ENCODE results near the gene TEN1. TPM values are rescaled to one million over a fixed set of nuclear protein-coding genes. Genes with fewer than 3 reads are reported as not detected.
"Not testable (repeated sequence)": the region's sequence is repeated elsewhere in the genome, so short reads cannot be mapped to it uniquely, and the experiment has no call there.

Gene TEN1
- total RNA-seq, 1 donor from 2014 or later, result 22.2 TPM

DNA sequence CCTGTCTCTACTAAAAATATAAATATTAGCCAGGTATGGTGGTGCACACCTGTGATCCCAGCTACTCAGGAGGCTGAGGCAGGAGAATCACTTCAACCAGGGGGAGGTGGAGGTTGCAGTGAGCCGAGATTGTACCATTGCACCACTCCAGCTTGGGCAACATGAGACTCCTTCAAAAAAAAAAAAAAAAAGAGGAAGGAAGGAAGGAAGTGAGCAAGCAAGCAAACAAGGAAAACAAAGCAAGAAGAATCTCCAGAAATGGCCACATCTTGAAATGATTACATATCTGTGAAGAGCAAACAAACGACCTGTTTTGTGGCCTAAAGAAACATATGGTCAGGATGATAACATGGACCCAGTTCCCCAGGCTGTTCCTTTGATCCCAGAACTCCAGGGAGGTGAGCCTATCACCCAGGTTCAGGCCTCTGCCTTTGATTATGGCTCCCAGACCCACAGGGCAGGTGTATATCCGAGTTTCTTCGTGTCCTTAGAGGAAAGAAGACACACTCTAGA lies 9.0 kb upstream of the TEN1 start:
- H3K27ac Mint-ChIP-seq (ENCODE audit: unreplicated experiment), result no peak overlapping the region

GRCh38 chr17:75970626-75971025 lies 8.4 kb upstream of the TEN1 start:
- Mint-ChIP-seq H3K4me1 (ENCODE audit: low read depth) (peaks cover 15% of the 10 kb centered on the region), H3K27ac (ENCODE audit: unreplicated experiment) (no peak overlapping the region), H3K36me3 (ENCODE audit: low read depth) (peaks cover 20% of the 10 kb centered on the region), H3K9me3 (ENCODE audit: low read depth) (no peaks in the 10 kb centered on the region), H3K4me3 (ENCODE audit: unreplicated experiment) (no peak overlapping the region), H3K27me3 (ENCODE audit: low read depth) (no peaks in the 10 kb centered on the region)
- TF ChIP-seq, protein P1, sequence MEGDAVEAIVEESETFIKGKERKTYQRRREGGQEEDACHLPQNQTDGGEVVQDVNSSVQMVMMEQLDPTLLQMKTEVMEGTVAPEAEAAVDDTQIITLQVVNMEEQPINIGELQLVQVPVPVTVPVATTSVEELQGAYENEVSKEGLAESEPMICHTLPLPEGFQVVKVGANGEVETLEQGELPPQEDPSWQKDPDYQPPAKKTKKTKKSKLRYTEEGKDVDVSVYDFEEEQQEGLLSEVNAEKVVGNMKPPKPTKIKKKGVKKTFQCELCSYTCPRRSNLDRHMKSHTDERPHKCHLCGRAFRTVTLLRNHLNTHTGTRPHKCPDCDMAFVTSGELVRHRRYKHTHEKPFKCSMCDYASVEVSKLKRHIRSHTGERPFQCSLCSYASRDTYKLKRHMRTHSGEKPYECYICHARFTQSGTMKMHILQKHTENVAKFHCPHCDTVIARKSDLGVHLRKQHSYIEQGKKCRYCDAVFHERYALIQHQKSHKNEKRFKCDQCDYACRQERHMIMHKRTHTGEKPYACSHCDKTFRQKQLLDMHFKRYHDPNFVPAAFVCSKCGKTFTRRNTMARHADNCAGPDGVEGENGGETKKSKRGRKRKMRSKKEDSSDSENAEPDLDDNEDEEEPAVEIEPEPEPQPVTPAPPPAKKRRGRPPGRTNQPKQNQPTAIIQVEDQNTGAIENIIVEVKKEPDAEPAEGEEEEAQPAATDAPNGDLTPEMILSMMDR (IDR thresholded peaks at IDR 0.05), result no peak
- DNase-seq (ENCODE audit: low spot score), result no peak

More for the DNA sequence above, 9.0 kb upstream of the TEN1 start:
- peaks cover 20% of the 10 kb centered on the region for H3K36me3 Mint-ChIP-seq (ENCODE audit: low read depth)
- H3K4me1 Mint-ChIP-seq (ENCODE audit: low read depth), result peaks cover 10% of the 10 kb centered on the region
- TF ChIP-seq, protein P1 (IDR thresholded peaks at IDR 0.05), result no peak
- H3K4me3 Mint-ChIP-seq (ENCODE audit: unreplicated experiment), result no peak overlapping the region
- no peaks in the 10 kb centered on the region for H3K27me3 Mint-ChIP-seq (ENCODE audit: low read depth)
- H3K9me3 Mint-ChIP-seq (ENCODE audit: low read depth), result no peaks in the 10 kb centered on the region
- no peak for DNase-seq (ENCODE audit: low spot score)

DNA sequence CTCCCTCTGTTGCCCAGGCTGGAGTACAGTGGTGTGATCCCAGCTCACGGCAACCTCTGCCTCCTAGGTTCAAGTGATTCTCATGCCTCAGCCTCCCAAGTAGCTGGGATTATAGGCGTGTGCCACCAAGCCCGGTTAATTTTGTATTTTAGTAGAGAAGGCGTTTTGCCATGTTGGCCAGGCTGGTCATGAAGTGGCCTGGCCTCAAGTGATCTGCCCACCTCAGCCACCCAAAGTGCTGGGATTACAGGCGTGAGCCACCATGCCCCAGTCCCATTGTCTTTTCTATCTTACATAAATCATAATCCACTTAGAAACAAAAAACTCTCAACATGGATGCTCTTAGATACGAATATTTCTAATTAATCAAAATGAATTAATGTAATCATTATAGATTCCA lies 3.9 kb upstream of the TEN1 start:
- Mint-ChIP-seq H3K4me1 (ENCODE audit: low read depth) (peaks cover 44% of the 10 kb centered on the region), H3K36me3 (ENCODE audit: low read depth) (peaks cover 17% of the 10 kb centered on the region)
- H3K27me3 Mint-ChIP-seq (ENCODE audit: low read depth); H3K27ac Mint-ChIP-seq (ENCODE audit: unreplicated experiment); H3K4me3 Mint-ChIP-seq (ENCODE audit: unreplicated experiment); H3K9me3 Mint-ChIP-seq (ENCODE audit: low read depth): not testable (repeated sequence)
- DNase-seq (ENCODE audit: low spot score), result peak; percentile 8

- H3K9me3 Mint-ChIP-seq (ENCODE audit: low read depth), result no peaks in the 10 kb centered on the region
- H3K27me3 Mint-ChIP-seq (ENCODE audit: low read depth), result no peaks in the 10 kb centered on the region
- DNase-seq (ENCODE audit: low spot score), result no peak
- TF ChIP-seq, protein P1 (IDR thresholded peaks at IDR 0.05), result no peak
- no peak overlapping the region for H3K27ac Mint-ChIP-seq (ENCODE audit: unreplicated experiment)
- peaks cover 50% of the 10 kb centered on the region for H3K4me1 Mint-ChIP-seq (ENCODE audit: low read depth)
- H3K36me3 Mint-ChIP-seq (ENCODE audit: low read depth), result peaks cover 15% of the 10 kb centered on the region
- peak overlapping the region; percentile 61 for H3K4me3 Mint-ChIP-seq (ENCODE audit: unreplicated experiment)
Observed at GRCh38 chr17:75975757-75976174, 3.3 kb upstream of the TEN1 start.

DNA sequence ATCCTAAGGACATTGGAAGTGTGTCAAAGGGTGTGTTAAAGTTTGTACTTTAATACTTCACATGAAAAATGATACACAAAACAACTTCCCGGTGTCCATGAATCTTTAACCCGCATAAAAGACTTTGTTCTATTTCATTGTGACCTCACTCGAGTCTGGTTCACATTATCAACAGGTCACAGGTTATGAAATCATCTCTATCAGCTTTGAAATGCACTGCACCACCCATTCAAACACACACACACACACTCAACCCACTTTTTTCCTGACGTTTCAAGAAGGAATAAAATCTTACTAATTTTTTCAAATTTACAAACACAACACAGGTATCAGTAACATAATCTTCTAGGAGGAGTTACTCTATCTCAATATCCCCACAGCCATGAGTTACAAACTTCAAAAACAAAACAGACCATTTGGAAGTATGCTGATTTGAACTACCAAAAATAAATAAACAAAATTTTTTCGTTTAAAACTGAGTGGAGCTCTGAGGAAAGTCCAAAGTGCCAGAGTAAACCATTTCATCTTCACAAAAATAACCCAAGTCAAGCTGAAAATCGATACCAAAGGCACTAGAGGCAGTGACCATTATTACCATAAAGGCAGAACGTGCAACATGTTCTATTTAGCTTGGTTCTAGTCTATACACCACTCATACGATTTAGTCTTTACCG lies 2.7 kb upstream of the TEN1 start:
- no peak for DNase-seq (ENCODE audit: low spot score)

More for the DNA sequence above, 2.7 kb upstream of the TEN1 start:
- TF ChIP-seq, protein P1 (IDR thresholded peaks at IDR 0.05), result no peak
- Mint-ChIP-seq H3K4me3 (ENCODE audit: unreplicated experiment) (peak overlapping the region; percentile 61), H3K27me3 (ENCODE audit: low read depth) (no peaks in the 10 kb centered on the region), H3K9me3 (ENCODE audit: low read depth) (no peaks in the 10 kb centered on the region), H3K4me1 (ENCODE audit: low read depth) (peaks cover 56% of the 10 kb centered on the region), H3K27ac (ENCODE audit: unreplicated experiment) (peak overlapping the region; percentile 24), H3K36me3 (ENCODE audit: low read depth) (peaks cover 14% of the 10 kb centered on the region)
